Activated T-cell treated with anti-CD3 and anti-CD28 coated beads for 1 hour (primary cell): Measurements from ENCODE around the gene CATSPER4.
A peak's percentile ranks its signal among the peaks of the same experiment; 100 is the strongest.
"Not testable (repeated sequence)": the region's sequence is repeated elsewhere in the genome, so short reads cannot be mapped to it uniquely, and the experiment has no call there.

Experiments
- DNase-seq: peaks from one replicate; pipeline ENCODE4 v3.0.0-alpha.2; 2020; ENCODE audit warnings: low read depth

CATSPER4 gene

GRCh38 chr1:26195805-26196204 is 5.4 kb downstream of the CATSPER4 start:
- DNase-seq: no peak

- DNase-seq: no peak
Observed at GRCh38 chr1:26197301-26197700, 6.9 kb downstream of the CATSPER4 start.

- no peak for DNase-seq
Observed at GRCh38 chr1:26197813-26198212, 7.4 kb downstream of the CATSPER4 start.

- no peak for DNase-seq
Observed at GRCh38 chr1:26200413-26200812, 10.0 kb downstream of the CATSPER4 start.

GRCh38 chr1:26203642-26204318 is 13.4 kb downstream of the CATSPER4 start:
- no peak for DNase-seq

GRCh38 chr1:26210147-26210870 is 19.9 kb downstream of the CATSPER4 start:
- no peak for DNase-seq

- no peak for DNase-seq
Observed at GRCh38 chr1:26212726-26213125, 22.3 kb downstream of the CATSPER4 start.

GRCh38 chr1:26213335-26213905 is 23.0 kb downstream of the CATSPER4 start:
- no peak for DNase-seq

- no peak for DNase-seq
Observed at GRCh38 chr1:26215246-26215645, 24.8 kb downstream of the CATSPER4 start.

- no peak for DNase-seq
Observed at GRCh38 chr1:26218906-26219494, 28.6 kb downstream of the CATSPER4 start.

GRCh38 chr1:26220199-26220912 is 30.0 kb downstream of the CATSPER4 start:
- no peak for DNase-seq

GRCh38 chr1:26221094-26221493 is 30.7 kb downstream of the CATSPER4 start:
- DNase-seq: no peak

- no peak for DNase-seq
Observed at GRCh38 chr1:26224606-26225005, 34.2 kb downstream of the CATSPER4 start.

- peak; percentile 15 for DNase-seq
Observed at GRCh38 chr1:26225033-26225831, 34.8 kb downstream of the CATSPER4 start.

- not testable (repeated sequence) for DNase-seq
Observed at GRCh38 chr1:26230682-26231081, 40.3 kb downstream of the CATSPER4 start.

GRCh38 chr1:26233903-26234643 is 43.7 kb downstream of the CATSPER4 start, which contains the start of gene CEP85:
TSS of gene CEP85 (plus strand) at chr1:26234200. CDS start at chr1:26239784, 5,584 bp downstream.
- DNase-seq: peak; percentile 96

GRCh38 chr1:26234644-26235370 is 44.4 kb downstream of the CATSPER4 start:
- no peak for DNase-seq

GRCh38 chr1:26237230-26237966 is 47.0 kb downstream of the CATSPER4 start:
- no peak for DNase-seq

GRCh38 chr1:26239936-26240335 is 49.5 kb downstream of the CATSPER4 start:
- no peak for DNase-seq
